Rectal smooth muscle tissue (tissue), 1 donor: ENCODE data around the gene EDRF1.
"Not testable (repeated sequence)": the region's sequence is repeated elsewhere in the genome, so short reads cannot be mapped to it uniquely, and the experiment has no call there.

Experiments
- H3K27ac ChIP-seq: one replicate; pipeline ENCODE4 v1.7.0; 2013; ENCODE audit warnings: low read depth, low read length, inconsistent platforms
- H3K27me3 ChIP-seq: one replicate; pipeline ENCODE4 v1.7.0; 2013; ENCODE audit warnings: low read length; ENCODE audit not compliant: control insufficient read depth, insufficient read depth
- H3K36me3 ChIP-seq: one replicate; pipeline ENCODE4 v1.7.0; 2013; ENCODE audit warnings: low read length; ENCODE audit not compliant: control insufficient read depth, insufficient read depth
- H3K4me1 ChIP-seq: one replicate; pipeline ENCODE4 v1.7.0; 2013; ENCODE audit warnings: low read length; ENCODE audit not compliant: control insufficient read depth, insufficient read depth
- H3K4me3 ChIP-seq: one replicate; pipeline ENCODE4 v1.7.0; 2013; ENCODE audit warnings: low read length
- H3K9ac ChIP-seq: one replicate; pipeline ENCODE4 v1.7.0; 2013; ENCODE audit warnings: low read length

Gene EDRF1

DNA sequence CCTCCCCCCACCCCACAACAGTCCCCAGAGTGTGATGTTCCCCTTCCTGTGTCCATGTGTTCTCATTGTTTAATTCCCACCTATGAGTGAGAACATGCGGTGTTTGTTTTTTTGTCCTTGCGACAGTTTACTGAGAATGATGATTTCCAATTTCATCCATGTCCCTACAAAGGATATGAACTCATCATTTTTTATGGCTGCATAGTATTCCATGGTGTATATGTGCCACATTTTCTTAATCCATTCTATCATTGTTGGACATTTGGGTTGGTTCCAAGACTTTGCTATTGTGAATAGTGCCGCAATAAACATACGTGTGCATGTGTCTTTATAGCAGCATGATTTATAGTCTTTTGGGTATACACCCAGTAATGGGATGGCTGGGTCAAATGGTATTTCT, 4.8 kb upstream of the EDRF1 start:
- H3K4me1 ChIP-seq, H3K9ac ChIP-seq, H3K4me3 ChIP-seq, H3K36me3 ChIP-seq, H3K27me3 ChIP-seq, H3K27ac ChIP-seq: not testable (repeated sequence)

DNA sequence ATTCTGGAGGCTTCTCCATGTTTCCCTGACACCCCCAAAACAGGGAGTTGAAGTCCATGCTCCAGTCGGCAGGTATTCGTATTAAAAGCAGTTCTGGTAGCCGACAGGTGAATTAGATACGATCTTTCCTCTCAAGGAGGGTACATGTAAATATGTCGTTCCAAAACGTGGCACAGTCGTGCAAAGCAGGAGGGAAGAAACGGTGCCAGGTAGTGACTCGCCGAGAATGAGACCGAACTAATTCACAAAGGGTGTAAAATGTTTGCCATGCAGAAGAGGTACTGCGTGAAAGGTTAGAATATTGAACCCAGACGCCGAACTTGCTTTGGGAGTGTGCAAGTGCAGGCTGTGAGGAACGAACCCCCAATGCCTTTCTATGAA, 483 bp downstream of the EDRF1 start:
- Histone ChIP-seq H3K9ac (peak overlapping the region; percentile 86), H3K4me3 (peak overlapping the region; percentile 81), H3K36me3 (peaks cover 14% of the 10 kb centered on the region), H3K27me3 (no peaks in the 10 kb centered on the region), H3K27ac (peak overlapping the region; percentile 84), H3K4me1 (peaks cover 9% of the 10 kb centered on the region)

DNA sequence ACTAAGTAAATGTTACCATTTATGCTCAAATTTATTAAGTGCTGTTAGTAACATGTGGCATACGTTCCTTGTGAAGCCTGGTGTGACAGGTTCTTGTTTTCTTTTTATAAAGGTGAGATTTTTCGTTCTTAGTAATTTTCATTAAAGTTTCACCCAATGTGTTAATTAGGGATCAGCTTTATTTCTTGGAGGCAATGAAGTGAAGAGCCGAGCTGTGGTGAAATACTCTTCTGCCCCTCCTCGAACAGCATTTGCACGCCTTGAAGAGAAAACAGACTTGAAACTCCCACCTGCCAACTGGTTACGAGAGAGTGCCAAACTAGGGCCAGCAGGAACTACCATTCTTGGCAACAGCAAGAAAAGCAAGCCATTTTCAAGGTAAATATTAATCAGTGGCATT, 1.5 kb downstream of the EDRF1 start:
- Histone ChIP-seq H3K36me3 (peaks cover 17% of the 10 kb centered on the region), H3K27ac (no peak overlapping the region), H3K27me3 (no peaks in the 10 kb centered on the region), H3K4me3 (no peak overlapping the region), H3K4me1 (peaks cover 9% of the 10 kb centered on the region), H3K9ac (no peak overlapping the region)

DNA sequence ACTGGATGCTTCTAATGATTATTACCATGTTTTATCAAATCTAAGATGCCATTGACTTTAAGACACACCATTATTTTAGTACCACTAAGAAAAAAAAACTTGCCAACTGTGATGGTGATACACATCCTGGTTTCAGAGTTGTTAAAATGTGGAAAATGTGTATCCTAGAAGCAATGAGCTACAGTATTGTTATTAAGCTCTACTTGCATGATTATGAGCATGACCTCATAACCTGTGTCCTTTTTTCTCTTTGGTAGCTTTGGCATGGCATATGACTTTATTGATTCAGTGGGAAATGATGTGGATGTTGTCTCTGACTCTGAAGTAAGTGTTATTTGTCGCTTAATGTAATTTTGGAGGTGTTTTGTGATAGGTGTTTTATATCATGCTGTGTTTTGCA, 3.3 kb downstream of the EDRF1 start:
- H3K27me3 ChIP-seq, result no peaks in the 10 kb centered on the region
- peaks cover 9% of the 10 kb centered on the region for H3K4me1 ChIP-seq
- H3K9ac ChIP-seq, result no peak overlapping the region
- H3K27ac ChIP-seq, result no peak overlapping the region
- H3K36me3 ChIP-seq, result peaks cover 17% of the 10 kb centered on the region
- no peak overlapping the region for H3K4me3 ChIP-seq

DNA sequence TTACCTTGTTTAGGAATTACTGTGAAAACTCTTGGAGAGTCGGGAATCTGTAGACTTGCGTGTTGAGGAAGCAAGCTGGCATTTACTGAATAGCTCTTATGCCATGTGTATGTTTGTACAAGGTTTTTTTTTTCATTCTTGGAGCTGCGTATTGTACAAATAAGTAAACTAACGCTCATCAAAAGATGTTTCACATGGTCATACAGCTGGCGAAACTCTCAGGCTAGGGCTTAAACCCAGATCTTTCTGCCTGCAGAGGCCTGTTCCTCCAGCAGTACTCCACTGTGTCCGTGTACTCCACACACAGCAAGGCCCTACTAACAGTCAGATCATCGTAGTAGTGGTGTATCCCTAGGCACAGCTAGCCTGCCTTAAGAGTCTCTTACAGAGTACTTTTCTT, 7.4 kb downstream of the EDRF1 start:
- Histone ChIP-seq H3K27me3 (no peaks in the 10 kb centered on the region), H3K9ac (no peak overlapping the region), H3K4me3 (no peak overlapping the region), H3K4me1 (no peaks in the 10 kb centered on the region), H3K36me3 (peaks cover 36% of the 10 kb centered on the region), H3K27ac (no peak overlapping the region)

DNA sequence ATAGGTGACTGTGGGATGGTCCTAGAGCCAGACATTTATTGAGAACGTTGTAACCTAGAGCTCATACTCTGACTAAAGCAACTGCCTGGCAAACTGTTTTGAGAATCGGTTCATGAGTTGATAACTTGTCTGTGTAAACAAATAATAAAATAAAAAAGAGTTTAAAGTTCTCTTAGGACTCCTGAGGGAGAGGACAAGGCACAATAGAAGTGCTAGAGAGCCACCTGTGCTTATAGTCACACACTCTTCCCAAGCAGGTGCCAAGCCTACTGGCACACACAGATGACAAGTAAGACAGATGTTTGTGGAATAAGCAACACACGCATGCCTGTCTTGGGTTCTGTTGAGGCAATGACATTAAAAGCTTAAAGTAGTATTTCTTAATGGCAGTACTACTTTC, 7.9 kb downstream of the EDRF1 start:
- H3K27ac ChIP-seq, result no peak overlapping the region
- H3K27me3 ChIP-seq, result no peaks in the 10 kb centered on the region
- H3K9ac ChIP-seq, result no peak overlapping the region
- H3K36me3 ChIP-seq, result peaks cover 36% of the 10 kb centered on the region
- H3K4me1 ChIP-seq, result no peaks in the 10 kb centered on the region
- no peak overlapping the region for H3K4me3 ChIP-seq

DNA sequence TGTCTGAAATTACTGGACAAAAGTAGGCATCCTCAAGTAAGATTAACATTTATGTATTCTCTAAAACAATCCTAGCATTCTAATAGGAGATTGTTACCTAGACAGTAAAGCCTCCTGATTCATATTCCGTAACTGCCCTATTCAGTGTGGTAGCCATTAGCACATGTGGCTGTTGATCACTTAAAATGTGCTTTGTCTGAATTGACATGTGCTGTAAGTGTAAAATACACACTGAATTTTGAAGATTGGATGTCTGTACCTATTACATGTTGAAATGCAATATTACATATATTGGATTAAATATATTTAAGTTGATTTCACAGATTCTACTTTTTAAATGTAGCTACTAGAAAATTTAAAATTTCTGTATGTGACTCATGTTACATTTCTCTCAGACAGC, 14.6 kb downstream of the EDRF1 start:
- Histone ChIP-seq H3K4me1 (no peaks in the 10 kb centered on the region), H3K4me3 (no peak overlapping the region), H3K9ac (no peak overlapping the region), H3K27me3 (no peaks in the 10 kb centered on the region), H3K36me3 (peaks cover 45% of the 10 kb centered on the region), H3K27ac (no peak overlapping the region)

DNA sequence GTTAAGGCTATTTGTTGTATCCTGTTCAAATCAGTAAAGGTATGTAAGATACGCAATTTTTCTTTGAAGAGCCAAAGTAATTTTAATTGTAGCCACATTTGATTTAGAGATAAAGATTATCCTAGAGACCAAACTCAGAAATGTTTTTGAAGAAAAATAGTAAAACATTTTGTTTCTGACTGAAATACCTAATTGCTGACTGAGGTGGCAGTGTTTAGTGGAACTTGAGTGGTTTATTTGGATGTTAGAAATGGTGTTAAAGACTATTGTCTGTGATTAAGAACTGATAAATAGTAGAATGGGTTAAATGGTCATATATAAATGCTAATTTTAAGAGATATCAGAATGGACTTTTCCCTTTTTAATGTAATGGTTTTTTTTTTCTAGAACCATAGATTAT, 15.3 kb downstream of the EDRF1 start:
- Histone ChIP-seq H3K9ac (no peak overlapping the region), H3K4me3 (no peak overlapping the region), H3K36me3 (peaks cover 40% of the 10 kb centered on the region), H3K27ac (no peak overlapping the region), H3K27me3 (no peaks in the 10 kb centered on the region), H3K4me1 (no peaks in the 10 kb centered on the region)

DNA sequence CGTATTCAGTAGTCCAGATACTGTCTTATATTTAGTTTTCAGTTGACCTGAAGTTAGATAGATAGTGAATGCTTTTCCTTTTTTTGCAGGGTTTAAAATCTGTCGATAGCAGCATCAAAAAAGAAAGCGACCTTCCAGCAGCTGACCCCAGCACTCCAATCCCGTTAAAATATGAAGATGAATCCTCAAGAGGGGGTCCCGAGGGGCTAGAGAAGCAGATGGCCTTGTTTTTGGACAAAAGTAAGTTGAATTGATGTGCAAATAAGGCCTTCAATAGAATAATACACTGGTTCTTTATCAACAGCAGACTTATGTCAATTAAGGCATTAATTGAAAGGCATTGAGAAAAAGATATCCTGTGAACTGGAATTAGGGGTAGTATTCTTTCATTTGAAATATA, 18.7 kb downstream of the EDRF1 start:
- H3K9ac ChIP-seq, result no peak overlapping the region

DNA sequence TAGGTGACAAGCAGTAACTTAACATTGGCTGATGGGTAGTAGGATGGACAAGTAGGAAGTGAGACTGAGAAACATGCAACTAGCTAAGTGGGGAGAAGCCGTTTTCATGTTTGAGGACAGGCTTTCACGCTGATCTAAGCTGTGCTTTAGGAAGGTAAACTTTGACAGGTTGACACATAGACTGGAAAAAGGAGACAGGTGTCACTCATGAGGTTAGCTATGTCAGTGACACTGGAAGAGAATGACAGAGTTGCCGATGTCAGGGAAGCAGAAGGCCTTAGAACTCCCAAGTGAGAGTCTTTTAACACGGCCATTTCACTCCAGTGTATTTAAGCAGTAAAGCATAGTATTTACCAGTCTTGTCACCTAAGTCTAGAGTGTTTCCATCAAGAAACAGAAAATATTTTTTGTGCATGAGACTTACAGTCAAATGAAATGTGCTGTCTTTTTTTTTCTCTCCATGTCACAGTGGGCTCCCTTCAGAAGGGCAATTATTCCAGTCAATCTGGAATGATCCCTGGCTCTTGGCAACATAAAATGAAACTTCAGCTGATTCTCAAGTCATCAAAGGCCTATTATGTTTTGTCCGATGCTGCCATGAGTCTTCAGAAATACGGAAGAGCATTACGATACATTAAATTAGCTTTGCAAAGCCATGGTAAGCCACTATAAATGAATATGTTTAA, 20.6 kb downstream of the EDRF1 start:
- Histone ChIP-seq H3K4me1 (no peaks in the 10 kb centered on the region), H3K27me3 (no peaks in the 10 kb centered on the region), H3K36me3 (peaks cover 48% of the 10 kb centered on the region), H3K9ac (no peak overlapping the region), H3K27ac (no peak overlapping the region), H3K4me3 (no peak overlapping the region)

More for the DNA sequence above, 18.7 kb downstream of the EDRF1 start:
- Histone ChIP-seq H3K36me3 (peaks cover 31% of the 10 kb centered on the region), H3K27me3 (no peaks in the 10 kb centered on the region), H3K4me1 (no peaks in the 10 kb centered on the region), H3K27ac (no peak overlapping the region), H3K4me3 (no peak overlapping the region)

DNA sequence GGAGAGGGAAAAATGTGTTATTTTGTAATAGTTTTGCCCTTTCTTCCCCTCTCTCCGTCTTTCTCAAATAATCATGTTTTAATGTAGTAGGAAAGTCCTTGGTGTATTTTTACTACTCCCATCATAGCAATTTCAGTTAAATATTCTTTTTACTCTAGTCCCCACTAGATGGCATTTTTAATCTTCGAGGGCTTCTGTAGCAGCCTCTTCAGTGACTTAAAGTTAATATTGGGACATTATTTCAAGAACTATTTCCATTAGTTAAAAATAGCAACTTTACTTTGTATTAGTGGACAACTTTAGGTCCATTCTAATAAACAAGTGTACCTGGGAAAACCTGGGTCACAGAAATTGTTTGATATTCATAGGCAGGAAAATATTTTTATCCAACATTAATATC, 23.0 kb downstream of the EDRF1 start:
- Histone ChIP-seq H3K27me3 (no peaks in the 10 kb centered on the region), H3K27ac (no peak overlapping the region), H3K36me3 (peaks cover 36% of the 10 kb centered on the region), H3K4me3 (no peak overlapping the region), H3K4me1 (no peaks in the 10 kb centered on the region), H3K9ac (no peak overlapping the region)

DNA sequence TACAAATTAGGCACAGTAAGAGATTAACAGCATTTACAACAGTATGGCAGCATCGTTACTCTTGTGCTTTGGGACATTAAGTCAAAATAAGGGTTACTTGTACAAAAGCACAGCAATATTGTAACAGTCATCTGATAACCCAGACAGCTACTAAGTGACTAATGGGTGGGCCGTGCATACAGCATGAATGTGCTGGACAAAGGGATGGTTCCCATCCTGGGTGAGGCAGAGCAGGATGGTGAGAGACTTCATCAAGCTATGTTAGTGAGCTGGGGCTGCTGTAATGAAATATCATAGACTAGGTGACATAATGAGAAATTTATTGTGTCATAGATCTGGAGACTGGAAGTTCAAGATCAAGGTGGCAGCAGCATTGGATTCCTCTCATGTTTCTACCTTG, 25.4 kb downstream of the EDRF1 start:
- H3K4me1 ChIP-seq, result no peaks in the 10 kb centered on the region
- H3K36me3 ChIP-seq, result peaks cover 43% of the 10 kb centered on the region
- no peak overlapping the region for H3K4me3 ChIP-seq
- H3K9ac ChIP-seq, result no peak overlapping the region
- no peak overlapping the region for H3K27ac ChIP-seq
- no peaks in the 10 kb centered on the region for H3K27me3 ChIP-seq

DNA sequence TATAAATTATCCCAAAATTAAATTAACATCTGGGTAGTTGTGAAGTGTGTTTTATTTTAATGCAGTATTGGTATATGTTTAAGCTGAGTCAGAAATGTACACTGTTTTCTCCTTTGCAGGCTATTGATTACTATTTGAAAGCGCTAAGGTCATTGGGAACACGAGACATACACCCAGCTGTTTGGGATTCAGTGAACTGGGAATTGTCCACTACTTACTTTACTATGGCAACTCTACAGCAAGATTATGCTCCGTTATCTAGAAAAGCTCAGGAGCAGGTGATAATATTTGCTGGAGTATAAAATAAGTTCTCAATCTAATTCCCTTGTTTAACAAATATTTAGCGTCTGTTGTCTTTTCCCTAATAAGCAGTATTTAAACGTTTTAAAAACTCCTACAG, 27.9 kb downstream of the EDRF1 start:
- H3K9ac ChIP-seq, result no peak overlapping the region
- no peaks in the 10 kb centered on the region for H3K27me3 ChIP-seq
- no peaks in the 10 kb centered on the region for H3K4me1 ChIP-seq
- no peak overlapping the region for H3K27ac ChIP-seq
- peaks cover 41% of the 10 kb centered on the region for H3K36me3 ChIP-seq
- no peak overlapping the region for H3K4me3 ChIP-seq
